ENCODE data around the gene MUC3A.

DNA sequence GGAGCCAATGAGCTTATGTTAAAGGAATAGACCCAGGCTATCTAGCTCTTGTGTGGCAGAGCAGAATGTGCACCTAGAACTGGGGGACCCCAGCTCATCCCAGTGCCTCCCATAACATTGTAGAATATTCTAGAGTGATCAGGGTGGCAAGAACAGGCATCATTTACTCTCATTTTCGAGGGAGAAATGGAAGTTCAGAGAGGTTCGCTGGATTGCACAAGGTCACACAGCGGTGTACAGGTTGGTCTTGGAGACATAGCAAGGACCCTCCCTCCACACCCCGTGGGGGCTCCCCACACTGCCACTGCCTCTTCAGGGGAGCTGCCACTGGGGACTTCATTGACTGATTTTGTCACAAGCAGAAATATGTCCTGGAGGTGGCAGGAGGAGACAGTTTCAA lies 29.0 kb downstream of the MUC3A start:
- TF ChIP-seq CTCF (IDR thresholded peaks at IDR 0.05) (no peak), POLR2A (IDR thresholded peaks at IDR 0.05) (no peak), POLR2AphosphoS5 (IDR thresholded peaks at IDR 0.05) (no peak)
